ENCODE results near the gene REC8. TPM values are rescaled to one million over a fixed set of nuclear protein-coding genes. Genes with fewer than 3 reads are reported as not detected.

The REC8 gene
- total RNA-seq, 6 experiments from 2014 or later: 1.6 to 7.4 (median 3.4) TPM

DNA sequence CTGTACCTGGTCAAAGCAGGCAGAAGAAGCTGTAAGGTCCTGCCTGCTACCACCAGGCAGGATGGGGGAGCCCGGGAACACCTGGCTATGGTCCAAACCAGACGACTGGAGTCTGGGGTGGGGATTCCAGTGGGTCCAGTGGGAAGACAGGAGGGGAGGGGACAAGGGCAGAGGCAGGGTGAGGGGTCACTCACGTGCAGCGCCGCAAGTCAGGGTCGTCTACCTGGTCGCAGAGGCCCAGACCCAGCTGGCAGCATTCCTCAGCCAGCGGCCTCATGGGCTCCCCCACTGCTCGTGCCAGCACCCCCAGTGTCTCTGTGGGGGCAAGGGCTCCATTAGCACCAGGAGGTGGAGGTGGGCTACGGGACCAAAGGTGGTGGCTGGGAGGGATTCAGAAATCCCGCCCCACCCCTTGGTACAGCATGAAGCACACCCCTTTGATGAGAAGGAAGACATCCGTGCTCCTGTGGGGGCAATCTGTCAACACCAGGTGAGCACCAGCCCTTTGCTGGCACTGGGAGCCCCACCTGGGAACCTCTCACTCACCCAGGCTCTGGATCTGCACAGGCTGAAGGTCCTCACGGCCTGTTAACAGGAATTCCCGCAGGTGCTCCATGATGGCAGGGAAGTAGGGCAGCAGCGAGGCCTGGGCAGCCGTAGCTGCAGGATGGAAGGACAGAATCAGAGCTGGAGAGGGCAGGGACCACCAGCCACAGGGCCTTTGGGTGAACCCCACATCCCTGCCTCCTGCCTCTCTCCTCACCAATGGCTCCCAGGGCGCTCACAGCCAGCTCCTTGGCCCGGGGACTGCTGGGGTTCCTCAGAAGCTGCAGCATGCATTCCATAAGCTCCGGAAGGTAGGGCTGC is 12.5 kb downstream of the REC8 start:
- H3K4me3 ChIP-seq: no peak overlapping the region
- no peaks in the 10 kb centered on the region for H3K9me3 ChIP-seq
- H3K27me3 ChIP-seq: no peaks in the 10 kb centered on the region
- ATAC-seq (no peak), DNase-seq (peak in 1 of 3 donors; percentile 44)
- H3K4me1 ChIP-seq: peaks cover 0 to 27% (median 11%) of the 10 kb centered on the region in 4 donors
- peaks cover 0 to 46% (median 16%) of the 10 kb centered on the region in 4 donors for H3K36me3 ChIP-seq
- WGBS (ENCODE audit: insufficient coverage, low coverage, low lambda C conversion rate, missing lambda C conversion rate): 83% methylated on average over 5 of the region's 19 CpGs
- no peak overlapping the region for H3K27ac ChIP-seq
- intact Hi-C loops (cut with DNase I): no loop called here
- TF ChIP-seq, protein P1, sequence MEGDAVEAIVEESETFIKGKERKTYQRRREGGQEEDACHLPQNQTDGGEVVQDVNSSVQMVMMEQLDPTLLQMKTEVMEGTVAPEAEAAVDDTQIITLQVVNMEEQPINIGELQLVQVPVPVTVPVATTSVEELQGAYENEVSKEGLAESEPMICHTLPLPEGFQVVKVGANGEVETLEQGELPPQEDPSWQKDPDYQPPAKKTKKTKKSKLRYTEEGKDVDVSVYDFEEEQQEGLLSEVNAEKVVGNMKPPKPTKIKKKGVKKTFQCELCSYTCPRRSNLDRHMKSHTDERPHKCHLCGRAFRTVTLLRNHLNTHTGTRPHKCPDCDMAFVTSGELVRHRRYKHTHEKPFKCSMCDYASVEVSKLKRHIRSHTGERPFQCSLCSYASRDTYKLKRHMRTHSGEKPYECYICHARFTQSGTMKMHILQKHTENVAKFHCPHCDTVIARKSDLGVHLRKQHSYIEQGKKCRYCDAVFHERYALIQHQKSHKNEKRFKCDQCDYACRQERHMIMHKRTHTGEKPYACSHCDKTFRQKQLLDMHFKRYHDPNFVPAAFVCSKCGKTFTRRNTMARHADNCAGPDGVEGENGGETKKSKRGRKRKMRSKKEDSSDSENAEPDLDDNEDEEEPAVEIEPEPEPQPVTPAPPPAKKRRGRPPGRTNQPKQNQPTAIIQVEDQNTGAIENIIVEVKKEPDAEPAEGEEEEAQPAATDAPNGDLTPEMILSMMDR (IDR thresholded peaks at IDR 0.05): no peak
- TF ChIP-seq POLR2A (IDR thresholded peaks at IDR 0.05): no peak

DNA sequence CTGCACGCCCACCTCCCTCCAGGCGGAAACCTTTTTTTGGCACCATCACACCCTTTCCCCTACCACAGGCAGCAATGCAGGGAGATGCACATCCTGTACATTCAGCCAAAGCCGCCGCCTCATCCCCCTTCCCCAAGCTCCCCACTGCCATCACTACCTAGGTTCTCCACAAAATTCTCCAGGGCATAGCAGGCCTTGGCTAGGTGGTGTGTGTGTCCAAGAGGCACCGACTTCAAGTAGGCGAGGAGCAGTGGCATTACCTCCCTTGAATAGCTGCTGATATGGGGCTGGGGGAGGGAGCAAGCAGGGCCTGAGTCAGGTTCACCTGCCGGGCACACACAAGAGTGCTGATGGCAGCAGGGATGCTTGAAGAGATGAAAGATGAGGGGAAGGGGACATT is 13.1 kb downstream of the REC8 start:
- 100% methylated on average over 4 of the region's 7 CpGs for WGBS (ENCODE audit: insufficient coverage, low coverage, low lambda C conversion rate, missing lambda C conversion rate)
- peaks cover 0 to 20% (median 8%) of the 10 kb centered on the region in 4 donors for H3K4me1 ChIP-seq

DNA sequence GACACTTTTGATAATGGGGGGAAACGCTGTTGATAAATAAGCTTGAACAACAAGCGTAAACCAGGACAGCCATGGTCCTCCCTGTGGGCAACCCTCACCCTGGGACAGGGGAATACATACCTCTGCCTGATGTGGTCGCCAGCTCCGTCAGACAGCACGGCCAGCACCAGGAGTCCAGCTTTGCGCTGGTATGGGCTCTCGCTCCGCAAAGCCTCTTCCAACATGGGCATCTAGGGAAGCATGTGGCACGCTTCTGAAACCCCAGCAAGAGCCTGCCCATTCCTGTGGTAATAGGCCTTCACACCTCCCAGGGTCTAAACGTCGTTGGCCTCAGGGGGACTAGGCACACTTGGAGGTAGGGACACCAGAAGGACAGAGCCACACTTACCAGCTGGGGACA is 13.9 kb downstream of the REC8 start:
- Histone ChIP-seq H3K36me3 (peaks cover 0 to 46% (median 11%) of the 10 kb centered on the region in 4 donors), H3K9me3 (no peaks in the 10 kb centered on the region), H3K27me3 (no peaks in the 10 kb centered on the region), H3K4me3 (no peak overlapping the region), H3K4me1 (peaks cover 0 to 13% (median 4%) of the 10 kb centered on the region in 4 donors), H3K27ac (no peak overlapping the region)
- WGBS (ENCODE audit: insufficient coverage, low coverage, low lambda C conversion rate, missing lambda C conversion rate): no CpG with 5 or more reads among the region's 11 CpGs
- TF ChIP-seq POLR2A (IDR thresholded peaks at IDR 0.05): no peak
- TF ChIP-seq, protein P1 (IDR thresholded peaks at IDR 0.05): no peak
- ATAC-seq: no peak
- peak in 1 of 3 donors; percentile 33 for DNase-seq
- intact Hi-C loops (cut with DNase I): no loop called here

More for the DNA sequence above, 13.1 kb downstream of the REC8 start:
- TF ChIP-seq, protein P1 (IDR thresholded peaks at IDR 0.05): no peak
- no peak for TF ChIP-seq POLR2A (IDR thresholded peaks at IDR 0.05)
- Histone ChIP-seq H3K4me3 (no peak overlapping the region), H3K27me3 (no peaks in the 10 kb centered on the region), H3K9me3 (no peaks in the 10 kb centered on the region), H3K36me3 (peaks cover 0 to 46% (median 13%) of the 10 kb centered on the region in 4 donors), H3K27ac (no peak overlapping the region)
- DNase-seq: peak in 1 of 3 donors; percentile 40
- intact Hi-C loops (cut with DNase I): no loop called here
- ATAC-seq: no peak

DNA sequence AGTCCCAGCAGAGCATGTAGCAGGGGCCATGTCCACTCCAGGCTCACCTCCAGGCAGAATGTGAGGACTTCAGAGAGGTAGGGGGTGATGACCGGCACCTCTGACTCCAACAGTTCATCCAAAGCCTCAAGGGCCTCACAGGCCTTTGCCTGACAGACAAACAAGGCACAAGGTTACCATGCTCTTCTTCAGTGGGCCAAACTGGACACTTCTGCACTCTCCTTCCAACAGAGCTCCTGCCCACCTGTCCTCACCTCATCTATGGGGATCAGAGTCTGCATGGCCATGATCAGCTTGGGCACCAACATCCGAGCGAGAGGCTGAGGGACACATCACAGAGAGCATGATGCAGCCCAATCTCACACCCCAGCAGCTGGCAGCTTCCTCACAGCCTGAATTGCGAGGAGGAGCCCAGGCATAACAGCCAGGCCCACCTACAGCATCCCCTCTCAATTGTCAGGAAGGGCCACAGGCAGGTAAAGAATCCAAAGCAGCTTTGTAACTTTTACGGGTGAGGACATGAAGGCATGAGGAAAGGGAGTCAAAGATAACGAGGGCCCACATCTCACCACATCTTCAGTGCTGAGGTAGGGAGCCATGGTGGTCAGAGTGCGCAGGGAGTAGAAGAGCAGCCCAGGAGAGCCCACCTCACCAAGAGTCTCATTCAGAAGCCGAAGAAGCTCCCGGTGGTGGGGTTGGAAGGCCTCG is 15.1 kb downstream of the REC8 start:
- Histone ChIP-seq H3K4me1 (peaks cover 0 to 11% (median 4%) of the 10 kb centered on the region in 4 donors), H3K36me3 (peaks cover 0 to 39% (median 10%) of the 10 kb centered on the region in 4 donors), H3K9me3 (no peaks in the 10 kb centered on the region), H3K4me3 (no peak overlapping the region), H3K27ac (no peak overlapping the region), H3K27me3 (no peaks in the 10 kb centered on the region)
- DNase-seq (no peak), ATAC-seq (no peak)
- 96% methylated on average over 3 of the region's 10 CpGs for WGBS (ENCODE audit: insufficient coverage, low coverage, low lambda C conversion rate, missing lambda C conversion rate)
- TF ChIP-seq, protein P1 (IDR thresholded peaks at IDR 0.05): no peak
- no peak for TF ChIP-seq POLR2A (IDR thresholded peaks at IDR 0.05)
- intact Hi-C loops (cut with DNase I): no loop called here
